ENCODE measurements around the gene DYNC1LI2. TPM values are rescaled to one million over a fixed set of nuclear protein-coding genes. Genes with fewer than 3 reads are reported as not detected.

DYNC1LI2 gene
- total and polyA plus RNA-seq, 2 of the 8 experiments (the other 6 are each of a cell fraction or from before 2014, with no cell fraction given), result 35.0 to 70.8 TPM

DNA sequence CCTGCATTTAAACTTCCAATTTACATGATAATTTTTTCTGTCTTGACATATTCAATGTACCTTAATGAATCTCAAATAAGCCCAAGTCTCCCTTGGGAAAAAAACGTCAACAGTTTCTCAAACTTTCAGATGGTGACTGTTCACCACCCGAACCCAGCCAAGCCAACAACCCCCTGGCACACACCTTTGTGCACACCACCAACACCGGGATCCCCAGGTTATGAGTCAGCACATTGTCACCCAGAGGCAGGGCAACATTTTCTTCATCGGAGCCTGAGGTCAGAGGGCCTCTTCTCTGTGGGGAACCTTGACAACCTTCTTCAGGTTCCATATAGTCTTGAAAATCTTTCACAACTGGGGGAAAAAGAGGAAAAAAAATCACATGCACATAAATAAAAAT lies 15.5 kb downstream of the DYNC1LI2 start:
- H3K23me2 ChIP-seq (ENCODE audit: low read depth, low read length), result no peaks in the 10 kb centered on the region
- no peak overlapping the region for H2BK15ac ChIP-seq (ENCODE audit: low read length)
- H2BK20ac ChIP-seq (ENCODE audit: low read length), result no peak overlapping the region
- H3K18ac ChIP-seq (ENCODE audit: extremely low read depth, low read length), result no peak overlapping the region
- H3K4me1 ChIP-seq (replicated peaks in 1 of 4; ENCODE audit: control insufficient read depth in 3 of 4, insufficient read depth in 4 of 4, low read length in 3 of 4), result peaks cover 0 to 8% (median 5%) of the 10 kb centered on the region in 4 experiments; a peak in 3 of 7 replicates
- H4K91ac ChIP-seq (replicated peaks; ENCODE audit: insufficient read length, low read length), result no peak overlapping the region
- H2BK12ac ChIP-seq (ENCODE audit: low read depth, low read length), result no peak overlapping the region
- DNase-seq (ENCODE audit: low read depth in 1 of 2, low spot score in 2 of 2) (no peak), FAIRE-seq (no peak)
- H3K4me2 ChIP-seq (ENCODE audit: insufficient read depth in 1 of 2, low read depth in 2 of 2, low read length in 2 of 2), result no peak overlapping the region
- peaks cover 5 to 12% of the 10 kb centered on the region in 2 experiments for H4K20me1 ChIP-seq (replicated peaks in 1 of 2; ENCODE audit: control insufficient read depth in 1 of 2, insufficient read depth in 2 of 2, low read length in 2 of 2)
- H3K4ac ChIP-seq (replicated peaks; ENCODE audit: insufficient read length, low read depth, low read length), result no peak overlapping the region
- POLR2A ChIA-PET (ENCODE audit: partially characterized antibody), result interaction anchor here (1.2 to 5.4 kb wide), 2 partner anchors 10 to 15 kb away, joined by 3 to 52 read pairs; partner anchors contain the start of gene DYNC1LI2
- no peaks in the 10 kb centered on the region for H3K9me3 ChIP-seq (ENCODE audit: insufficient read depth in 2 of 2, low read depth in 1 of 2, low read length in 1 of 2)
- no peak overlapping the region for H3K9ac ChIP-seq (replicated peaks in 1 of 4; ENCODE audit: extremely low read depth in 1 of 4, low read depth in 3 of 4, low read length in 3 of 4)
- H3K79me1 ChIP-seq (ENCODE audit: low read depth, low read length), result peaks cover 8% of the 10 kb centered on the region
- H3K27me3 ChIP-seq (replicated peaks in 1 of 4; ENCODE audit: control insufficient read depth in 3 of 4, extremely low read depth in 1 of 4, insufficient read depth in 3 of 4, low read length in 3 of 4), result no peaks in the 10 kb centered on the region
- 92% methylated on average over 4 of the region's 4 CpGs; no CpG with 5 or more reads in 1 of the 2 experiments for WGBS, 2 experiments (ENCODE audit: extremely low coverage in 1 of 2, insufficient coverage in 1 of 2, insufficient read length in 1 of 2, insufficient replicate concordance in 2 of 2, low coverage in 1 of 2, low lambda C conversion rate in 2 of 2, missing lambda C conversion rate in 1 of 2)
- no peak overlapping the region for H2AFZ ChIP-seq (ENCODE audit: low read length)
- TF ChIP-seq BRCA1 (IDR thresholded peaks at IDR 0.05; ENCODE audit: low read depth, low read length) (no peak), ATF2 (IDR thresholded peaks at IDR 0.05; ENCODE audit: low read length) (no peak), PHF8 (conservative IDR thresholded peaks at IDR 0.05; ENCODE audit: low read depth, low read length) (no peak), CEBPB (IDR thresholded peaks at IDR 0.05; ENCODE audit: low read depth, low read length) (no peak), SRF (IDR thresholded peaks at IDR 0.05; ENCODE audit: low read depth, low read length) (no peak), MAFK (IDR thresholded peaks at IDR 0.05; ENCODE audit: low read depth, low read length) (no peak), CTBP2 (IDR thresholded peaks at IDR 0.05; ENCODE audit: borderline replicate concordance, insufficient read depth, insufficient read length, low read length) (no peak), CHD1 (IDR thresholded peaks at IDR 0.05; ENCODE audit: low read depth, low read length) (no peak), POLR2AphosphoS5 (IDR thresholded peaks at IDR 0.05; ENCODE audit: low read depth, low read length) (no peak), TBP (IDR thresholded peaks at IDR 0.05; ENCODE audit: low read depth, low read length) (no peak), POLR2A (IDR thresholded peaks at IDR 0.05; ENCODE audit: control extremely low read depth in 1 of 2, low read depth in 2 of 2, low read length in 2 of 2) (no peak), HDAC6 (IDR thresholded peaks at IDR 0.05; ENCODE audit: low read depth, low read length) (no peak)
- CTCF ChIA-PET (ENCODE audit: partially characterized antibody), result interaction anchor here (0.9 to 11.3 kb wide), 5 partner anchors 8 to 128 kb away, joined by 5 to 170 read pairs (median 6); partner anchors contain the start of gene DYNC1LI2
- H3K23ac ChIP-seq (ENCODE audit: insufficient read length), result no peak overlapping the region
- H4K8ac ChIP-seq (ENCODE audit: extremely low read depth, insufficient read depth, low read length), result no peak overlapping the region
- no peak overlapping the region for H3K27ac ChIP-seq (ENCODE audit: low read depth, low read length)
- peaks cover 3 to 40% of the 10 kb centered on the region in 2 experiments; a peak in 2 of 4 replicates for H3K79me2 ChIP-seq (ENCODE audit: control insufficient read depth in 1 of 2, insufficient read depth in 2 of 2, low read length in 2 of 2)
- no peak overlapping the region for H2BK5ac ChIP-seq (ENCODE audit: low read depth, low read length)
- H2AK5ac ChIP-seq (ENCODE audit: low read depth, low read length), result no peak overlapping the region
- no peak overlapping the region for H2BK120ac ChIP-seq (replicated peaks; ENCODE audit: low read depth, low read length)
- no peak overlapping the region for H3K56ac ChIP-seq (replicated peaks; ENCODE audit: insufficient read length, low read depth, low read length)
- H4K5ac ChIP-seq (ENCODE audit: insufficient read length, low read depth, low read length), result no peak overlapping the region
- H3K14ac ChIP-seq (ENCODE audit: insufficient read length), result no peak overlapping the region
- no peak overlapping the region for H3K4me3 ChIP-seq (ENCODE audit: extremely low read depth in 1 of 4, insufficient read depth in 2 of 4, low read depth in 3 of 4, low read length in 4 of 4)
- H3K36me3 ChIP-seq (ENCODE audit: control insufficient read depth in 2 of 4, insufficient read depth in 4 of 4, low read length in 3 of 4), result peaks cover 8 to 87% (median 60%) of the 10 kb centered on the region in 4 experiments
